ENCODE results near the gene RBM26.

RBM26 gene

GRCh38 chr13:79384022-79384610 is 21.9 kb downstream of the RBM26 start:
- TF ChIP-seq CEBPB (IDR thresholded peaks at IDR 0.05), result peak; percentile 65
- TF ChIP-seq ZBTB7A (IDR thresholded peaks at IDR 0.05; ENCODE audit: low read depth), result no peak
- TF ChIP-seq CREB1 (IDR thresholded peaks at IDR 0.05; ENCODE audit: low read depth), result no peak
- TF ChIP-seq NFIC (IDR thresholded peaks at IDR 0.05), result peak; percentile 76

- TF ChIP-seq TCF12 (IDR thresholded peaks at IDR 0.05; ENCODE audit: low read depth) (no peak), TEAD4 (IDR thresholded peaks at IDR 0.05) (peak; percentile 46; the same call in 1 of the 2 replicates)
Measured at GRCh38 chr13:79382545-79383275, 23.3 kb downstream of the RBM26 start.

- TF ChIP-seq REST (IDR thresholded peaks at IDR 0.05; ENCODE audit: low read depth) (no peak), FOXM1 (IDR thresholded peaks at IDR 0.05; ENCODE audit: borderline replicate concordance, low read depth) (no peak), RAD21 (IDR thresholded peaks at IDR 0.05; ENCODE audit: low read depth) (no peak), ZBTB7A (IDR thresholded peaks at IDR 0.05; ENCODE audit: low read depth) (no peak), TCF12 (IDR thresholded peaks at IDR 0.05; ENCODE audit: low read depth) (no peak), EGR1 (IDR thresholded peaks at IDR 0.05) (no peak), CEBPB (IDR thresholded peaks at IDR 0.05) (no peak), USF1 (IDR thresholded peaks at IDR 0.05) (no peak), YY1 (IDR thresholded peaks at IDR 0.05; ENCODE audit: low read depth) (no peak), EP300 (IDR thresholded peaks at IDR 0.05; ENCODE audit: borderline replicate concordance) (no peak), TAF1 (IDR thresholded peaks at IDR 0.05; ENCODE audit: low read depth) (no peak), CREB1 (IDR thresholded peaks at IDR 0.05; ENCODE audit: low read depth) (no peak), NFIC (IDR thresholded peaks at IDR 0.05) (no peak), TEAD4 (IDR thresholded peaks at IDR 0.05) (no peak), MAX (IDR thresholded peaks at IDR 0.05) (no peak)
Measured at GRCh38 chr13:79380997-79381396, 25.1 kb downstream of the RBM26 start.

GRCh38 chr13:79379274-79379673 is 26.8 kb downstream of the RBM26 start:
- TF ChIP-seq USF1 (IDR thresholded peaks at IDR 0.05) (no peak), CEBPB (IDR thresholded peaks at IDR 0.05) (no peak), MAX (IDR thresholded peaks at IDR 0.05) (no peak), NFIC (IDR thresholded peaks at IDR 0.05) (no peak), TEAD4 (IDR thresholded peaks at IDR 0.05) (no peak), YY1 (IDR thresholded peaks at IDR 0.05; ENCODE audit: low read depth) (no peak), EGR1 (IDR thresholded peaks at IDR 0.05) (no peak), REST (IDR thresholded peaks at IDR 0.05; ENCODE audit: low read depth) (no peak)

GRCh38 chr13:79376843-79377242 is 29.2 kb downstream of the RBM26 start:
- TF ChIP-seq TEAD4 (IDR thresholded peaks at IDR 0.05), result no peak
- no peak for TF ChIP-seq NFIC (IDR thresholded peaks at IDR 0.05)
- TF ChIP-seq TCF12 (IDR thresholded peaks at IDR 0.05; ENCODE audit: low read depth), result no peak
- TF ChIP-seq EP300 (IDR thresholded peaks at IDR 0.05; ENCODE audit: borderline replicate concordance), result no peak
- TF ChIP-seq CREB1 (IDR thresholded peaks at IDR 0.05; ENCODE audit: low read depth), result no peak
- TF ChIP-seq REST (IDR thresholded peaks at IDR 0.05; ENCODE audit: low read depth), result no peak
- no peak for TF ChIP-seq YY1 (IDR thresholded peaks at IDR 0.05; ENCODE audit: low read depth)
- no peak for TF ChIP-seq EGR1 (IDR thresholded peaks at IDR 0.05)
- TF ChIP-seq USF1 (IDR thresholded peaks at IDR 0.05), result no peak
- no peak for TF ChIP-seq MAX (IDR thresholded peaks at IDR 0.05)
- no peak for TF ChIP-seq TAF1 (IDR thresholded peaks at IDR 0.05; ENCODE audit: low read depth)
- TF ChIP-seq CEBPB (IDR thresholded peaks at IDR 0.05), result no peak
- no peak for TF ChIP-seq RAD21 (IDR thresholded peaks at IDR 0.05; ENCODE audit: low read depth)
- no peak for TF ChIP-seq FOXM1 (IDR thresholded peaks at IDR 0.05; ENCODE audit: borderline replicate concordance, low read depth)
- TF ChIP-seq ZBTB7A (IDR thresholded peaks at IDR 0.05; ENCODE audit: low read depth), result no peak
